ENCODE results near the gene SNRNP40.

The SNRNP40 gene

GRCh38 chr1:31219489-31219888 is 77.1 kb downstream of the SNRNP40 start:
- in situ Hi-C loops (cut with HindIII; ENCODE audit: low sequenced_read_pairs) = no loop called here
- no peak overlapping the region for H3K4me3 ChIP-seq (ENCODE audit: low read depth, low read length)
- DNase-seq (ENCODE audit: low read depth) = no peak
- no peak for TF ChIP-seq CTCF (IDR thresholded peaks at IDR 0.05; ENCODE audit: low read depth, low read length, missing control alignments)

GRCh38 chr1:31218705-31219104 is 77.9 kb downstream of the SNRNP40 start:
- no peak for TF ChIP-seq CTCF (IDR thresholded peaks at IDR 0.05; ENCODE audit: low read depth, low read length, missing control alignments)
- DNase-seq (ENCODE audit: low read depth) = no peak
- in situ Hi-C loops (cut with HindIII; ENCODE audit: low sequenced_read_pairs) = no loop called here
- H3K4me3 ChIP-seq (ENCODE audit: low read depth, low read length) = no peak overlapping the region

GRCh38 chr1:31216016-31216415 is 80.6 kb downstream of the SNRNP40 start:
- no peak for DNase-seq (ENCODE audit: low read depth)
- no peak overlapping the region for H3K4me3 ChIP-seq (ENCODE audit: low read depth, low read length)
- no peak for TF ChIP-seq CTCF (IDR thresholded peaks at IDR 0.05; ENCODE audit: low read depth, low read length, missing control alignments)
- in situ Hi-C loops (cut with HindIII; ENCODE audit: low sequenced_read_pairs) = no loop called here

- DNase-seq (ENCODE audit: low read depth) = no peak
- TF ChIP-seq CTCF (IDR thresholded peaks at IDR 0.05; ENCODE audit: low read depth, low read length, missing control alignments) = no peak
- no peak overlapping the region for H3K4me3 ChIP-seq (ENCODE audit: low read depth, low read length)
- in situ Hi-C loops (cut with HindIII; ENCODE audit: low sequenced_read_pairs) = no loop called here
These were observed 81.5 kb downstream of the SNRNP40 start for GRCh38 chr1:31215065-31215570.

- TF ChIP-seq CTCF (IDR thresholded peaks at IDR 0.05; ENCODE audit: low read depth, low read length, missing control alignments) = no peak
- in situ Hi-C loops (cut with HindIII; ENCODE audit: low sequenced_read_pairs) = loop anchor here (5.0 kb wide), 1 partner anchor 48 kb away; no protein-coding TSS in a partner anchor
These were observed 82.1 kb downstream of the SNRNP40 start for GRCh38 chr1:31214316-31215064.

More at GRCh38 chr1:31214316-31215064, 82.1 kb downstream of the SNRNP40 start:
- H3K4me3 ChIP-seq (ENCODE audit: low read depth, low read length) = no peak overlapping the region
- DNase-seq (ENCODE audit: low read depth) = no peak

Data from astrocyte of the cerebellum (primary cell).